Stimulated activated CD4-positive, alpha-beta T cell treated with anti-CD3 and anti-CD28 coated beads, Interleukin-1b, Interleukin-23, amount 100 ng/mL, for 4 hours (primary cell): Measurements from ENCODE around the gene STK17B.
"Not testable (repeated sequence)": the region's sequence is repeated elsewhere in the genome, so short reads cannot be mapped to it uniquely, and the experiment has no call there.

Experiments used
- DNase-seq, 2 donors: peaks; one replicate each; pipeline ENCODE4 v3.0.0-alpha.2; 2020; ENCODE audit warnings: low read depth in 2 of 2

The STK17B gene

DNA sequence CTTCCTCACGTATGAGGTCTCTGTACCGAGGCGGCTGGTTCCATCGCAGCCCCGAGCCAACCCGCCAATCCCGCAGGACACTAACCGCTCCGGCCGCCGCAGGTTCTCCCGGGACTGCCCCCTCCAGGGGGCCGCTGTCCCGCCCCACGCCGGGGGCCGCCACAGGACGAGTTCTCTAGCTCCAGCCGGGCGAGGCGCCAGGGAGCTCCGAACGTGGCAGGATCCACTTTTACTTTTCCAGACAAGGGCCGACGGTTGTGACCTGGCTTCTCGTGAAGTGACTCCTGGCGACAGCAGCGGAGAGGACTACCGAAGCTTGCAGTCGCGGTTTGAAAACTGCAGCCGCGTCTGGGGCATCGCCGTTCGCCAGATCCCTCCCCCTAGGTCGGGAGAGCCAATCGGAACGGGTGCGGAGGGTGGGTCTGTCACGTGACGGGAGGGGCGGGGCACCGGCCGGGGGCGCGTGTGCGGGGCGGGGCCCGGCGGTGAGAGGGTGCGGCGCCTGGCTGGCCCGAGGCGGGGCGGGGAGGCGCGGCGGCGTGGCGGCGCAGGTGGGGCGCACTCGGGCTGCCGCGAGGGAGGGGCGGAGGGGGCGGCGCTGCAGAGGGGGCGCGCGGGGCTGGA lies at the start of gene STK17B:
TSS of gene STK17B (minus strand) at position 331 of the 624 bp plus-strand sequence. CDS start 8,195 bp downstream, outside the sequence.
- peak; percentile 96 to 98 for DNase-seq

DNA sequence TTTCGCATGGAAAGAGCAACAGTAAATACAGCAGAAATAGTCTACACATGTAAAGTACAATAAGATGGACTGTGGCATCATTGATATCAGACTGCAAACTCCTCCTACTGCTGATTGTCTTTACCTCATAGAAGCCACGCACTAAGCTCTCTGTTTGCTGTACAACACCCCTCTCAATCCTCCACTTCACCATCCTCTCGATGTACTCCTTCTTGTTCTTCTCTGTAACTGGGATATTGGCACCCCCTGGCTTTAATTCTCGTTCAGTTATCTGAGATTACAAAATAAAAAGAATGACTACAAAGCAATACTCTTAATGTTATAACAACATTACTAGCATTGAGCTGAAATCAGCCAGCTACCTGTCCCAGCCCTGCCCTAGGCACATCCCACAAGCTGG lies 49.3 kb upstream of the STK17B start:
- no peak for DNase-seq

- no peak for DNase-seq
Observed at GRCh38 chr2:196219671-196220070, 48.3 kb upstream of the STK17B start.

DNA sequence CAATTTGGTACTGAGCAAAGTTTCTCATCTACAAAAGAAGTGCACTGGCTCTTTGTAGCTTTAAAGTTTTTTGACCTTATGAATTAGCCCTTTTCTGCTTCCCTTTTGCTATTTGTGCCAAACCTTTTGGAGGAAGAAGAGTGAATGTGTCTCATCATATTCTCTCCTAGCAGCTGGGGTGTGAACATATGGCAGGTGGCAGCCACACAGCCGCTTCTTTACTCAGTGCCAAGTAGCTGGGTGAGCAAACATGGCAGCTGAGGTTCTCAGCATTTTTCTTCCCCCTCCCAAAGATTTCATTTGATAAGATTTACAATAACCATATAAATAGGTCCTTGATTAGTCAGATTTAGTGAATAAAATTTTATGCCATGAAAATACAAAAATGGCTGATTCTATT lies 46.7 kb upstream of the STK17B start:
- DNase-seq = no peak

DNA sequence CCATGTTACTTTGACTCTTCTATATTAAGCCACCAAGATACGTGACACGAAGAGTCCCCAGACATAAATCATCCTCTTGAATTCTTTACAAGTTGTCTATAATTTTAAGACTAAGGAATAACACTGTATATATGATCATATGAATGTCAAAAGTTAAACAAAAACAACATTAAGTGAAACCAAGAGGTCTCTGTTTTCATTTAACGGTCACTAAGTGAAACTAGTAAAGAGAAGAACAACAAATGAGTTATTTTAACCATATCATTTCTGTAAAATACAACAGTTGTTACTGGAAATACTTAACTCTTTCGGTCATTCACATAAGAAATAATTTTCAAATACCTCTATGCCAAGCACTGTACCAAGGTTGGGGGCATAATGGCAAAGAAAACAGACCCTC lies 45.7 kb upstream of the STK17B start:
- DNase-seq = no peak

GRCh38 chr2:196215376-196215775 lies 44.0 kb upstream of the STK17B start:
- no peak for DNase-seq

GRCh38 chr2:196214156-196214555 lies 42.8 kb upstream of the STK17B start:
- no peak for DNase-seq

DNA sequence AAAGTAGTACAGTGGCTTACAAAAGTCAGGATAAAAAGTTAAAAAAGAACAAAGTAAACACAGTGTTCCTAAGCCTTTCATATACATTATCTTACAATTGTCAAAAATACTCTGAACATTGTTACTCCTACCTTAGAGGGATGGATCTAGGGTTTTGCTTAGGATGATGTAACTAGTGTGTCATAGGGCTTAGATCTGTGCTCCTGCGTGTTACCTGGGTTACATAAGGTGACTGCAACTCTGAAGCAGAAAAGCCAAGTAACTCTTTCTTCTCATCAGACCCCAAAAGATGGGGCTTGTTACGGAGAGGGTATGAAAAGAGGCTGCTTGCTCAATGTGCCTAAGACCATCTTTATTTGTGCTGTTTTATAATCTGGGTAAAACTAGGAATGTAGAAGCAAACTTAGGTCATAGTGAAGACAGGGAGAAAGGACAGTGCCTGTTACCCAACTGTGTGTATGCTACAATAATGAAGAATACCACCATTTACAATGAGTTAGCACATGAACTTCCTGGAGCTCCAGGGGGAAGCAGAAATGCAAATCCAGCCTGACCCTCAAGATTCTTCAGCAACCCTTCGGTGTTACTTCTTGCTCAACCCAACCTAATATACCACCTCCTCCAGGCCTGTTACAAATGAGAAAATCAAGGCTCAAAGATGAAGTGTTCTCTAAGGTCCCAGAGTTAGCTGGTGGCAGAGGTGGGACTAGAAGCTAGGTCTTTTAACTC lies 42.0 kb upstream of the STK17B start:
- DNase-seq = no peak

DNA sequence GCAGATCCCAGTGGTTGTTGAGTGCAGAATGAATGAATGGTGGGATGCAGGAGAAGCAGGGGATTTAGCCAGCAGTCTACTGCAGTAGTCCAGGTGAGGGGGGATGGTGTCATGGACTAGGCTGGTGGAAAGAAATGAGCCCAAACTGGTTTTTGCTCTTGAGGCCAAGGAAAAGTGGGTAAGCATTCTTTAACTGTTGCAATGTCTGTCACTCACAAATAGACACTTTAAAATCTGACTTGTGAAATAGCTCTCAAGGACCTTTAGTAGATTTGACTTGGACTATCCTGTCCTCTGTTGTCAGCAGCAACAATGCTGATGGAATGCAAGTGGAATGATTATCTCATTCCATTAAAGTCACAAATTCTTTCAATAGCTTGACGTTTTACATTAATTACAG lies 37.5 kb upstream of the STK17B start:
- no peak for DNase-seq

GRCh38 chr2:196206804-196207203 lies 35.4 kb upstream of the STK17B start:
- DNase-seq = no peak

GRCh38 chr2:196205881-196206435 lies 34.6 kb upstream of the STK17B start:
- no peak for DNase-seq

DNA sequence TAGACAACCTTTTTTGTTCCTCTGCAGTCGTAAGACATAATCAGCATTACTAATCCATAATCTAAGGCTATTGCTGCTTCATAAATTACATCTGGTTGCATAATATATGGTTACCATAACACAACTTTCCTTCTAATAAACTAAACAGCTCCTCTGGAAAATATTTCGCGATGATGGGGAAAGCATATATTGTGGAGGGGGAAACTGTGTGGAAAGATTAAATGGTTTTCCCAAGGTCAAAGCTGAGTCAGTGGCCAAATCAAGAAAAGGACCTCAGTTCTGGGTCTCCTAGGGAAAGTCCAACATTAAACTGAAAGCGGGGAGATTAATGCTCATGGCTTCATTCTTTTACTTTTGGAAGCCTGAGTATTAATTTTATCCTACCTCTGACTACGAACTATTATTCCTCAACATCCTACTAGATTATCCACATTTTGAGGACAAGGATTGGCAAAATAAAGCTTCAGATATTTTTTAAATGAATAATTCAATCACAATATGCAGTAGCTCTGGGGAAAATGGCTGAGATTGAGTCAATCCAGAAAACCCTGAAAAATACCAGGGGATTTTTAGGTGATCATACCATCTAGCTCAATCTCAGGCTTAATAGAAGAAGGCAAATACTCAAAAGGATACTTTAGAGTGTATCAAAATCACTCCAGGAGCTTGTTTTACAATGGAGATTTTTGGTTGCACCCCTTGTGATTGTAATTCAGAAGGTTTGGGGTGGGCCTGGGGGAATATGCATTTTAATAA lies 33.8 kb upstream of the STK17B start:
- DNase-seq = no peak

GRCh38 chr2:196201229-196202009 lies 30.0 kb upstream of the STK17B start:
- DNase-seq = no peak

GRCh38 chr2:196200557-196200956 lies 29.2 kb upstream of the STK17B start:
- DNase-seq = no peak

DNA sequence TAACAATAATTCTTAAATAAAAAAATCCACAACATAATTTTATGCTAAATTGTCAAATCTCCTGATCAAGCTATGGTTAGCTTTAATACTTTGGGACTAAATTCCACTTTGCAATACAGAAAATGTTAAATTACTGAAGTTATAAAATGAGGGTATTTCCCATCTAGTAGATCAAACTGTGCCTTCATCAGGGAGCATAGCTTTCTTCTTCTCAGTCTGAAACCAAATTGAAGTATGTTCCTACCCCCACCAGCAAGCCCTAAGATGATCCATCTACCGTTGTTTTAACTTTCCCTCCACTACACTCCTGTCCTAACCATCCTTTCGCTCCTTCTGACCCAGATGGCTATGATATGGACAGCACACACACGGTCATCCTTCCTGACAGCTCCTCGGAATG lies 24.4 kb upstream of the STK17B start:
- no peak for DNase-seq

GRCh38 chr2:196195302-196195701 lies 23.9 kb upstream of the STK17B start:
- DNase-seq = no peak

- DNase-seq = no peak
Observed at GRCh38 chr2:196191541-196191940, 20.2 kb upstream of the STK17B start.

DNA sequence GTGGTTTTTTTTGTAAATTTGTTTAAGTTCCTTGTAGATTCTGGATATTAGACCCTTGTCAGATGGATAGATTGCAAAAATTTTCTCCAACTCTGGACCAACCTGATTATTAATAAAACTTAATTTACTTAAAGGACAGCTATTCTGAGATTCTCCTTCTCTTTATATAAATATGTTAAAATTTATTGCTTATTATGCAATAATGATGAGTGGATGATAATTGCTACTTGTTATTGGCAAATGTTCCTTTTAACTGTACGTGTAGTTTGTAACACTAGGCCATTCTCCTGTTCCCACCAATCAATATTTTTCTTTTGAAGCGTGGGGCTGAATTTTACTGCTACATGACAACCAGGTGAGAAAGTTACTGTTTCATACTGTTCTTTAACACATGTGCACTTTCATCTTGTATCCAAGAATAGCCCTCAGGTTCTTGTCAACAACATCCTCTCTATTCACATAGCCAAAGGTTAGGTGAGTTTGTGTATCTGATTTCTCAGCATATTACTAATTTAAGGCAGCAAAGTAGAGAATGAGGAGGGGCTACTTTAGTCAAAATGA lies 16.6 kb upstream of the STK17B start:
- DNase-seq = no peak

DNA sequence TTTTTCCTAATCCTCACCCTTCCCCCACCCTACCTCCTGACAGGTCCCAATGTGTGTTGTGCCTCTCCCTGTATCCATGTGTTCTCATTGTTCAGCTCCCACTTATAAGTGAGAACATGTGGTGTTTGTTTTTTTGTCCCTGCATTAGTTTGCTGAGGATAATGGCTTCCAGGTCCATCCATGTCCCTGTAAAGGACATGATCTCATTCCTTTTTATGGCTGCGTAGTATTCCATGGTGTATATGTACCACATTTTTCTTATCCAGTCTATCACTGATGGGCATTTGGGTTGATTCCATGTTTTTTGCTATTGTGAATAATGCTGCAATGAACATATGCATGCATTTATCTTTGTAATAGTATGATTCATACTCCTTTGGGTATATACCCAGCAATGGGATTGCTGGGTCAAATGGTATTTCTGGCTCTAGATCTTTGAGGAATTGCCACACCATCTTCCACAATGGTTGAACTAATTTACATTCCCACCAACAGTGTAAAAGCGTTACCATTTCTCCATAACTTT lies 15.9 kb upstream of the STK17B start:
- DNase-seq = not testable (repeated sequence)

- DNase-seq = no peak
Observed at GRCh38 chr2:196186266-196186980, 15.0 kb upstream of the STK17B start.
